Prostate gland (tissue), 2 donors: ENCODE measurements around the gene DUSP16. TPM values are rescaled to one million over a fixed set of nuclear protein-coding genes. Genes with fewer than 3 reads are reported as not detected.
"Not testable (repeated sequence)": the region's sequence is repeated elsewhere in the genome, so short reads cannot be mapped to it uniquely, and the experiment has no call there.

Experiments used
- DNase-seq: peaks from one replicate; pipeline ENCODE4 v3.0.0-alpha.2; 2019; ENCODE audit warnings: low spot score
- H3K27ac ChIP-seq, 2 donors: fragments of 200-600 bp; sonication (generic); 2 replicates each; pipeline ENCODE4 v1.5.1; 2017 to 2019
- H3K27me3 ChIP-seq: fragments of 200-600 bp; sonication (generic); replicated peaks from 2 replicates; pipeline ENCODE4 v1.5.1; 2019; ENCODE audit not compliant: insufficient read depth
- H3K36me3 ChIP-seq, 2 donors: fragments of 200-600 bp; sonication (generic); 1 replicate in 1 of 2; 2 replicates in 1 of 2; pipeline versions ENCODE4 v1.5.1 to v1.8.1; 2017 to 2019
- H3K4me1 ChIP-seq: fragments of 200-600 bp; sonication (generic); replicated peaks from 2 replicates; pipeline ENCODE4 v1.5.1; 2019
- H3K4me3 ChIP-seq, 2 donors: fragments of 200-600 bp; sonication (generic); 2 replicates each; pipeline ENCODE4 v1.5.1; 2017 to 2019
- H3K9me3 ChIP-seq: fragments of 200-600 bp; sonication (generic); 2 replicates; pipeline ENCODE4 v1.5.1; 2017
- POLR2A ChIP-seq: fragments of 450-650 bp; IDR thresholded peaks from one replicate; pipeline ENCODE4 v1.6.1; 2016; ENCODE audit warnings: antibody characterized with exemption, mild to moderate bottlenecking
- POLR2AphosphoS5 ChIP-seq: sonication (generic); formaldehyde crosslinking; IDR thresholded peaks from one replicate; pipeline ENCODE4 v1.6.1; 2017; ENCODE audit warnings: antibody characterized with exemption
- WGBS: methylation state at CpG from one replicate; pipeline ENCODE4 v1.1.5; 2018; 5-methylcytosine and 5-hydroxymethylcytosine counted together
- intact Hi-C: fragments of 100-400 bp; cut with DNase I; formaldehyde crosslinking; loops from one replicate; pipeline ENCODE4 v1.14.2; 2022
- total RNA-seq, 2 donors: library from RNA; depleted of rRNA; stranded (reverse); fragments of >200 nt; gene quantifications; one replicate each; pipeline ENCODE4 v1.1.0, GENCODE V29; 2016
- TF ChIP-seq, protein P1 (sequence below), 4 experiments: fragments of 200-600 bp in 2 of 4; fragments of 450-650 bp in 2 of 4; sonication (generic) in 2 of 4; IDR thresholded peaks; 1 replicate in 3 of 4; 2 replicates in 1 of 4; pipeline ENCODE4 v1.5.1; 2016 to 2019; ENCODE audit warnings: antibody characterized with exemption in 4 of 4, mild to moderate bottlenecking in 2 of 4, moderate library complexity in 2 of 4

DUSP16 gene
- total RNA-seq, 2 donors from 2014 or later: 60.8 to 87.0 TPM

DNA sequence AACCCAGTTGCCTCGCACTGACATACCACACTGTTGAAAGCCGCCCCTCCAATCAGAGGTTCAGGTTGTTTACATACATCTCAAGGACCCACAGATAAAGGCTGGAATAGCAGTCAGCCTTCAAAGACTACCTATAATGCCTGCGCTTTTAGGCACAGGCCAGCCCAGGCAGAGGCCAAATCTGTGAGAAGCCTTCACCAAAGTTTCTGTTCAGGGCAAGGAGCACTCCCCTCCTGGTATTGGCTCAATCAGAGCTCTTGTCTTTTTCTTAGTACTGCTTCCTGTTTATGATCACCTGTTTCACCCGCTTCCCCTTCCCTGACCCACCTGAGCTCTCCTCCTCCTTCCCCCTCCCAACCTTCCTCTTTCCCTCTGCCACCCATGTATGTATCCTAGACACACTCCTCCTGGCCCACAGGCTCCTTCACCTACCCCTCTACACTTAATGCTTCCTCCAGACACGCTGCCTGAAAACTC, 34.8 kb downstream of the DUSP16 start:
- no peak for DNase-seq
- H3K9me3 ChIP-seq: no peaks in the 10 kb centered on the region
- H3K36me3 ChIP-seq: no peaks in the 10 kb centered on the region
- peaks cover 6% of the 10 kb centered on the region for H3K4me1 ChIP-seq
- no peak overlapping the region for H3K4me3 ChIP-seq
- WGBS: 87% methylated on average over 5 of the region's 5 CpGs
- no peaks in the 10 kb centered on the region for H3K27me3 ChIP-seq
- TF ChIP-seq POLR2A (no peak), POLR2AphosphoS5 (no peak)
- TF ChIP-seq, protein P1, sequence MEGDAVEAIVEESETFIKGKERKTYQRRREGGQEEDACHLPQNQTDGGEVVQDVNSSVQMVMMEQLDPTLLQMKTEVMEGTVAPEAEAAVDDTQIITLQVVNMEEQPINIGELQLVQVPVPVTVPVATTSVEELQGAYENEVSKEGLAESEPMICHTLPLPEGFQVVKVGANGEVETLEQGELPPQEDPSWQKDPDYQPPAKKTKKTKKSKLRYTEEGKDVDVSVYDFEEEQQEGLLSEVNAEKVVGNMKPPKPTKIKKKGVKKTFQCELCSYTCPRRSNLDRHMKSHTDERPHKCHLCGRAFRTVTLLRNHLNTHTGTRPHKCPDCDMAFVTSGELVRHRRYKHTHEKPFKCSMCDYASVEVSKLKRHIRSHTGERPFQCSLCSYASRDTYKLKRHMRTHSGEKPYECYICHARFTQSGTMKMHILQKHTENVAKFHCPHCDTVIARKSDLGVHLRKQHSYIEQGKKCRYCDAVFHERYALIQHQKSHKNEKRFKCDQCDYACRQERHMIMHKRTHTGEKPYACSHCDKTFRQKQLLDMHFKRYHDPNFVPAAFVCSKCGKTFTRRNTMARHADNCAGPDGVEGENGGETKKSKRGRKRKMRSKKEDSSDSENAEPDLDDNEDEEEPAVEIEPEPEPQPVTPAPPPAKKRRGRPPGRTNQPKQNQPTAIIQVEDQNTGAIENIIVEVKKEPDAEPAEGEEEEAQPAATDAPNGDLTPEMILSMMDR (IDR thresholded peaks at IDR 0.05): no peak
- H3K27ac ChIP-seq: no peak overlapping the region
- intact Hi-C loops: no loop called here

DNA sequence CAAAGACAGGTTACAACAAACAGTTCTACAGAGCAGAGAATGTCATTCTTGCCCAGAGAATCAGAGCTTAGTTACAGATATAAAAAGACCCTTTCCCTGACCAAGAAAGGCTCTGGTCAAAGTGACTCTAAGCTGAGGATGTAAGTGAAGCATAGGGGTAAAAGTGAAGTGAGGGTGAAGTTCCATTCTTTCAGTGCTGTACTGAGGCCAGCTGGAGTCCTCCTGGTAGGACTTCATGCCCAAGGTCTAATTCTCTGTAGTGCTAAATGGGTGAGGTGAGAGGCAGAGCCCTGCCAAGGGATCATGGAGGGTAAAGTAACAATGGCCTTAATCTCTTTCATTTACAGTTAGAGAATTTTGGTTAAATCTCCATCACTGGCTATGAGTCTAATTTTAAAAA, 38.5 kb downstream of the DUSP16 start:
- Histone ChIP-seq H3K4me1 (peaks cover 6% of the 10 kb centered on the region), H3K4me3 (no peak overlapping the region), H3K36me3 (no peaks in the 10 kb centered on the region), H3K27me3 (no peaks in the 10 kb centered on the region), H3K9me3 (no peaks in the 10 kb centered on the region), H3K27ac (peak overlapping the region in 1 of 2 donors; percentile 54)
- no peak for DNase-seq
- TF ChIP-seq, protein P1 (IDR thresholded peaks at IDR 0.05): no peak
- TF ChIP-seq POLR2A: no peak
- no peak for TF ChIP-seq POLR2AphosphoS5
- intact Hi-C loops: no loop called here

- TF ChIP-seq, protein P1 (IDR thresholded peaks at IDR 0.05): no peak
- no peak for TF ChIP-seq POLR2A
- TF ChIP-seq POLR2AphosphoS5: no peak
- intact Hi-C loops: no loop called here
- H3K9me3 ChIP-seq: no peaks in the 10 kb centered on the region
- DNase-seq: no peak
- H3K27ac ChIP-seq: peak overlapping the region in 1 of 2 donors; percentile 54
- no peaks in the 10 kb centered on the region for H3K36me3 ChIP-seq
- no peaks in the 10 kb centered on the region for H3K27me3 ChIP-seq
- H3K4me3 ChIP-seq: no peak overlapping the region
- peaks cover 6% of the 10 kb centered on the region for H3K4me1 ChIP-seq
These were observed 39.4 kb downstream of the DUSP16 start for GRCh38 chr12:12523229-12523628.

GRCh38 chr12:12522657-12523056, 40.0 kb downstream of the DUSP16 start:
- H3K4me3 ChIP-seq, DNase-seq, H3K4me1 ChIP-seq, H3K9me3 ChIP-seq, H3K36me3 ChIP-seq, intact Hi-C loops, H3K27me3 ChIP-seq: not testable (repeated sequence)
- 87% methylated on average over 4 of the region's 4 CpGs for WGBS
- peak overlapping the region in 1 of 2 donors; percentile 54 for H3K27ac ChIP-seq

- H3K4me1 ChIP-seq: peaks cover 6% of the 10 kb centered on the region
- H3K9me3 ChIP-seq: no peaks in the 10 kb centered on the region
- H3K36me3 ChIP-seq: no peaks in the 10 kb centered on the region
- no peak for DNase-seq
- H3K4me3 ChIP-seq: no peak overlapping the region
- TF ChIP-seq POLR2A (no peak), POLR2AphosphoS5 (no peak)
- TF ChIP-seq, protein P1 (IDR thresholded peaks at IDR 0.05): no peak
- 90% methylated on average over 6 of the region's 6 CpGs for WGBS
- H3K27me3 ChIP-seq: no peaks in the 10 kb centered on the region
- intact Hi-C loops: no loop called here
- peak overlapping the region in 1 of 2 donors; percentile 2 for H3K27ac ChIP-seq
These were observed 40.8 kb downstream of the DUSP16 start for GRCh38 chr12:12521888-12522287.
